HG03571 (cell line): ENCODE results near the gene CACNA1D.

Source experiments
- ATAC-seq: cut with Tn5 transposase; IDR thresholded peaks from one replicate; pipeline ENCODE4 v1.9.1; 2021; ENCODE audit not compliant: unreplicated experiment

CACNA1D gene

GRCh38 chr3:53682807-53683206 is 188.4 kb downstream of the CACNA1D start:
- ATAC-seq = no peak

- ATAC-seq = no peak
Observed at GRCh38 chr3:53688066-53688465, 193.7 kb downstream of the CACNA1D start.

GRCh38 chr3:53688989-53689388 is 194.6 kb downstream of the CACNA1D start:
- no peak for ATAC-seq

- no peak for ATAC-seq
Observed at GRCh38 chr3:53689681-53690080, 195.3 kb downstream of the CACNA1D start.

- no peak for ATAC-seq
Observed at GRCh38 chr3:53690521-53690920, 196.1 kb downstream of the CACNA1D start.

- no peak for ATAC-seq
Observed at GRCh38 chr3:53691349-53691748, 196.9 kb downstream of the CACNA1D start.

- ATAC-seq = no peak
Observed at GRCh38 chr3:53691885-53692284, 197.5 kb downstream of the CACNA1D start.

- ATAC-seq = no peak
Observed at GRCh38 chr3:53693451-53693850, 199.0 kb downstream of the CACNA1D start.

GRCh38 chr3:53694046-53694445 is 199.6 kb downstream of the CACNA1D start:
- ATAC-seq = no peak

GRCh38 chr3:53694666-53695323 is 200.4 kb downstream of the CACNA1D start:
- no peak for ATAC-seq

GRCh38 chr3:53695324-53695690 is 200.9 kb downstream of the CACNA1D start:
- ATAC-seq = no peak

GRCh38 chr3:53696401-53697172 is 202.2 kb downstream of the CACNA1D start:
- no peak for ATAC-seq

GRCh38 chr3:53700441-53700840 is 206.0 kb downstream of the CACNA1D start:
- no peak for ATAC-seq

- ATAC-seq = no peak
Observed at GRCh38 chr3:53702776-53703530, 208.5 kb downstream of the CACNA1D start.

- ATAC-seq = no peak
Observed at GRCh38 chr3:53703630-53704362, 209.4 kb downstream of the CACNA1D start.

- no peak for ATAC-seq
Observed at GRCh38 chr3:53704363-53704725, 209.9 kb downstream of the CACNA1D start.

GRCh38 chr3:53705024-53705745 is 210.8 kb downstream of the CACNA1D start:
- ATAC-seq = no peak

- no peak for ATAC-seq
Observed at GRCh38 chr3:53705774-53706173, 211.4 kb downstream of the CACNA1D start.

- ATAC-seq = no peak
Observed at GRCh38 chr3:53707222-53707621, 212.8 kb downstream of the CACNA1D start.

GRCh38 chr3:53708001-53708621 is 213.7 kb downstream of the CACNA1D start:
- no peak for ATAC-seq
